Gastrocnemius medialis (tissue), 4 donors: ENCODE measurements around the gene MINDY4. TPM values are rescaled to one million over a fixed set of nuclear protein-coding genes. Genes with fewer than 3 reads are reported as not detected.

Source experiments
- ATAC-seq, 2 donors: fragments of 150-250 bp; one replicate each; pipeline ENCODE4 v1.9.1; 2016
- DNase-seq, 2 donors: peaks; one replicate each; pipeline ENCODE4 v3.0.0-alpha.2; 2019
- H3K27ac ChIP-seq, 4 donors: fragments of 200-600 bp; sonication (generic); 1 replicate in 1 of 4; 2 replicates in 3 of 4; pipeline ENCODE4 v1.5.1; 2016 to 2018; ENCODE audit warnings: mild to moderate bottlenecking in 2 of 4, moderate library complexity in 1 of 4
- H3K27me3 ChIP-seq, 3 donors: fragments of 200-600 bp; sonication (generic) in 2 of 3; 1 replicate in 1 of 3; 2 replicates in 2 of 3; pipeline versions ENCODE4 v1.5.1 to v1.6.0; 2016 to 2019; ENCODE audit warnings: mild to moderate bottlenecking in 1 of 3, moderate library complexity in 1 of 3
- H3K36me3 ChIP-seq, 2 donors: fragments of 200-600 bp; sonication (generic) in 1 of 2; one replicate each; pipeline ENCODE4 v1.5.1; 2017 to 2018
- H3K4me1 ChIP-seq, 2 donors: fragments of 200-600 bp; sonication (generic) in 1 of 2; one replicate each; pipeline ENCODE4 v1.5.1; 2016 to 2017; ENCODE audit warnings: mild to moderate bottlenecking in 2 of 2
- H3K4me3 ChIP-seq, 4 donors: fragments of 200-600 bp; sonication (generic) in 3 of 4; 1 replicate in 1 of 4; 2 replicates in 3 of 4; pipeline ENCODE4 v1.5.1; 2016 to 2019; ENCODE audit warnings: mild to moderate bottlenecking in 2 of 4
- H3K9me3 ChIP-seq, 3 donors: fragments of 200-600 bp; sonication (generic) in 2 of 3; 1 replicate in 1 of 3; 2 replicates in 2 of 3; pipeline ENCODE4 v1.5.1; 2016 to 2019
- CTCF ChIP-seq, 5 experiments: fragments of 450-650 bp in 3 of 5; fragments of 200-600 bp in 2 of 5; sonication (generic) in 2 of 5; IDR thresholded peaks in 4 of 5; conservative IDR thresholded peaks in 1 of 5; 1 replicate in 4 of 5; 2 replicates in 1 of 5; pipeline ENCODE4 v1.5.1; 2016 to 2019; ENCODE audit warnings: antibody characterized with exemption in 5 of 5, mild to moderate bottlenecking in 3 of 5, moderate library complexity in 3 of 5
- POLR2A ChIP-seq, 2 donors: fragments of 450-650 bp; IDR thresholded peaks; one replicate each; pipeline ENCODE4 v1.6.1; 2017; ENCODE audit warnings: antibody characterized with exemption in 2 of 2, mild to moderate bottlenecking in 2 of 2, moderate library complexity in 2 of 2
- in situ Hi-C, 4 donors: fragments of 200-750 bp; cut with MboI; loops; one replicate each; pipeline versions ENCODE4 v1.15.0 to v1.8.0; 2017; ENCODE audit warnings: low sequenced_read_pairs in 4 of 4
- intact Hi-C: fragments of 100-400 bp; cut with DNase I; formaldehyde crosslinking; loops from one replicate; pipeline ENCODE4 v1.15.1; 2023; ENCODE audit warnings: low total_unique reads
- total RNA-seq, 4 donors: library from RNA; depleted of rRNA; stranded (reverse); fragments of >200 nt; gene quantifications; one replicate each; pipeline versions ENCODE4 v1.1.0 to v1.2.3, GENCODE V29; 2016

MINDY4 gene
- total RNA-seq, 4 donors from 2014 or later, result 1.4 to 4.3 (median 3.0) TPM

GRCh38 chr7:30924624-30925023, 153.4 kb downstream of the MINDY4 start:
- H3K36me3 ChIP-seq, result no peaks in the 10 kb centered on the region
- intact Hi-C loops, result no loop called here
- DNase-seq (no peak), ATAC-seq (no peak)
- no peak overlapping the region for H3K4me3 ChIP-seq
- in situ Hi-C loops, result no loop called here
- H3K9me3 ChIP-seq, result no peaks in the 10 kb centered on the region
- peaks cover 19 to 23% of the 10 kb centered on the region in 2 donors for H3K4me1 ChIP-seq
- no peak for TF ChIP-seq CTCF (IDR thresholded peaks at IDR 0.05 in 4 of 5, conservative IDR thresholded peaks at IDR 0.05 in 1 of 5)
- TF ChIP-seq POLR2A (IDR thresholded peaks at IDR 0.05), result no peak
- no peak overlapping the region for H3K27ac ChIP-seq
- no peaks in the 10 kb centered on the region for H3K27me3 ChIP-seq

GRCh38 chr7:30925117-30925516, 153.9 kb downstream of the MINDY4 start:
- no peak for DNase-seq
- no peaks in the 10 kb centered on the region for H3K9me3 ChIP-seq
- TF ChIP-seq CTCF (IDR thresholded peaks at IDR 0.05 in 4 of 5, conservative IDR thresholded peaks at IDR 0.05 in 1 of 5) (no peak), POLR2A (IDR thresholded peaks at IDR 0.05) (no peak)
- H3K27ac ChIP-seq, result no peak overlapping the region
- no peaks in the 10 kb centered on the region for H3K36me3 ChIP-seq
- H3K27me3 ChIP-seq, result no peaks in the 10 kb centered on the region
- no peak overlapping the region for H3K4me3 ChIP-seq
- in situ Hi-C loops (no loop called here), intact Hi-C loops (no loop called here)
- peaks cover 17 to 19% of the 10 kb centered on the region in 2 donors for H3K4me1 ChIP-seq
- ATAC-seq, result no peak

GRCh38 chr7:30925913-30926312, 154.7 kb downstream of the MINDY4 start:
- TF ChIP-seq CTCF (IDR thresholded peaks at IDR 0.05 in 4 of 5, conservative IDR thresholded peaks at IDR 0.05 in 1 of 5) (no peak), POLR2A (IDR thresholded peaks at IDR 0.05) (no peak)
- Histone ChIP-seq H3K4me3 (no peak overlapping the region), H3K9me3 (no peaks in the 10 kb centered on the region), H3K27ac (no peak overlapping the region), H3K4me1 (peaks cover 11 to 15% of the 10 kb centered on the region in 2 donors), H3K36me3 (no peaks in the 10 kb centered on the region), H3K27me3 (no peaks in the 10 kb centered on the region)
- DNase-seq (no peak), ATAC-seq (no peak)
- in situ Hi-C loops, result no loop called here
- intact Hi-C loops, result no loop called here

GRCh38 chr7:30926313-30926712, 155.1 kb downstream of the MINDY4 start:
- H3K4me1 ChIP-seq, result peaks cover 8 to 15% of the 10 kb centered on the region in 2 donors
- no peak for DNase-seq
- no peak overlapping the region for H3K27ac ChIP-seq

More at GRCh38 chr7:30926313-30926712, 155.1 kb downstream of the MINDY4 start:
- H3K4me3 ChIP-seq, result no peak overlapping the region
- in situ Hi-C loops, result no loop called here
- H3K9me3 ChIP-seq, result no peaks in the 10 kb centered on the region
- no peak for ATAC-seq
- no peaks in the 10 kb centered on the region for H3K27me3 ChIP-seq
- no peaks in the 10 kb centered on the region for H3K36me3 ChIP-seq
- intact Hi-C loops, result no loop called here
- no peak for TF ChIP-seq POLR2A (IDR thresholded peaks at IDR 0.05)
- no peak for TF ChIP-seq CTCF (IDR thresholded peaks at IDR 0.05 in 4 of 5, conservative IDR thresholded peaks at IDR 0.05 in 1 of 5)
